HepG2 (cell line): Measurements from ENCODE around the gene KRTAP10-5. TPM values are rescaled to one million over a fixed set of nuclear protein-coding genes. Genes with fewer than 3 reads are reported as not detected.

Experiments
- GATAD1 ChIP-seq: IDR thresholded peaks from 2 replicates; pipeline ENCODE4 v1.6.1; 2016; ENCODE audit warnings: missing genetic modification reagents, missing compliant biosample characterization
- GFI1 ChIP-seq: sonication (generic); formaldehyde crosslinking; IDR thresholded peaks from 2 replicates; pipeline ENCODE4 v1.5.0; 2020; ENCODE audit warnings: missing genetic modification reagents, mild to moderate bottlenecking, borderline replicate concordance
- HNF4G ChIP-seq, 2 experiments: sonication (generic) in 1 of 2; formaldehyde crosslinking in 1 of 2; IDR thresholded peaks; 2 replicates each; pipeline versions ENCODE4 v1.4.0 to v1.6.1; 2011 to 2020; ENCODE audit warnings: borderline replicate concordance in 2 of 2, low read depth in 2 of 2, mild to moderate bottlenecking in 2 of 2, low read length in 1 of 2, missing genetic modification reagents in 1 of 2, moderate library complexity in 1 of 2
- JARID2 ChIP-seq: sonication (generic); formaldehyde crosslinking; IDR thresholded peaks from 2 replicates; pipeline ENCODE4 v1.8.1; 2023; ENCODE audit warnings: missing genetic modification reagents, inconsistent platforms; ENCODE audit not compliant: insufficient replicate concordance
- KLF11 ChIP-seq: IDR thresholded peaks from 2 replicates; pipeline ENCODE4 v1.6.1; 2016; ENCODE audit warnings: missing compliant biosample characterization
- KLF16 ChIP-seq, 2 experiments: sonication (generic) in 1 of 2; formaldehyde crosslinking in 1 of 2; IDR thresholded peaks; 2 replicates each; pipeline versions ENCODE4 v1.6.1 to v1.8.0; 2016 to 2023; ENCODE audit warnings: missing genetic modification reagents in 2 of 2, missing compliant biosample characterization in 1 of 2
- PHF8 ChIP-seq: sonication (generic); formaldehyde crosslinking; IDR thresholded peaks from 2 replicates; pipeline ENCODE4 v1.5.0; 2020; ENCODE audit warnings: missing genetic modification reagents
- PRDM10 ChIP-seq: sonication (generic); formaldehyde crosslinking; IDR thresholded peaks from 2 replicates; pipeline ENCODE4 v1.4.0; 2020; ENCODE audit warnings: low read depth, missing genetic modification reagents
- PRDM15 ChIP-seq: sonication (generic); formaldehyde crosslinking; IDR thresholded peaks from 2 replicates; pipeline ENCODE4 v1.4.0; 2020; ENCODE audit warnings: missing genetic modification reagents
- SRSF4 ChIP-seq: fragments of 200-400 bp; formaldehyde crosslinking; IDR thresholded peaks from one replicate; pipeline ENCODE4 v1.6.1; 2018; ENCODE audit warnings: mild to moderate bottlenecking, low read depth, low read length, moderate library complexity; ENCODE audit not compliant: poor library complexity, severe bottlenecking
- STAG1 ChIP-seq: sonication (generic); formaldehyde crosslinking; IDR thresholded peaks from 2 replicates; pipeline ENCODE4 v1.4.0; 2020; ENCODE audit warnings: missing genetic modification reagents
- TCF7L2 ChIP-seq: IDR thresholded peaks from 2 replicates; pipeline ENCODE4 v1.6.1; 2011; ENCODE audit warnings: mild to moderate bottlenecking, low read depth, low read length, moderate library complexity
- TIGD3 ChIP-seq: sonication (generic); formaldehyde crosslinking; IDR thresholded peaks from 2 replicates; pipeline ENCODE4 v1.5.1; 2020; ENCODE audit warnings: mild to moderate bottlenecking, missing genetic modification reagents, borderline replicate concordance
- TSC22D2 ChIP-seq: sonication (generic); formaldehyde crosslinking; IDR thresholded peaks from 2 replicates; pipeline ENCODE4 v1.5.1; 2020; ENCODE audit warnings: missing genetic modification reagents, mild to moderate bottlenecking, borderline replicate concordance
- ZFP62 ChIP-seq: sonication (generic); formaldehyde crosslinking; IDR thresholded peaks from 2 replicates; pipeline ENCODE4 v1.4.0; 2020; ENCODE audit warnings: missing genetic modification reagents
- ZFYVE20 ChIP-seq: sonication (generic); formaldehyde crosslinking; IDR thresholded peaks from 2 replicates; pipeline ENCODE4 v1.8.0; 2023; ENCODE audit warnings: low read depth, mild to moderate bottlenecking, moderate library complexity, missing genetic modification reagents, borderline replicate concordance
- ZNF160 ChIP-seq: sonication (generic); formaldehyde crosslinking; IDR thresholded peaks from 2 replicates; pipeline ENCODE4 v1.8.0; 2022; ENCODE audit warnings: mild to moderate bottlenecking, inconsistent platforms, missing genetic modification reagents
- ZNF441 ChIP-seq: sonication (generic); formaldehyde crosslinking; IDR thresholded peaks from 2 replicates; pipeline ENCODE4 v1.7.0; 2021; ENCODE audit warnings: missing genetic modification reagents, borderline replicate concordance
- ZNF841 ChIP-seq: sonication (generic); formaldehyde crosslinking; IDR thresholded peaks from 2 replicates; pipeline ENCODE4 v1.8.1; 2023; ENCODE audit warnings: missing genetic modification reagents, borderline replicate concordance
- ZSCAN20 ChIP-seq: sonication (generic); formaldehyde crosslinking; IDR thresholded peaks from 2 replicates; pipeline ENCODE4 v1.4.0; 2020; ENCODE audit warnings: missing genetic modification reagents, mild to moderate bottlenecking, borderline replicate concordance
- polyA plus RNA-seq, 8 experiments: library from polyadenylated mRNA; depleted of rRNA in 3 of 8; stranded (reverse) in 7 of 8; unstranded in 1 of 8; fragments of >200 nt; fragmentation: Illumina TruSeq in 4 of 8; extraction: Trizol in 4 of 8; gene quantifications; 2 replicates each; pipeline versions ENCODE4 v1.2.1 to v1.2.3, GENCODE V29; 2011 to 2016; ENCODE audit warnings: low read depth in 4 of 8, missing spikeins in 1 of 8, mixed read lengths in 1 of 8; ENCODE audit not compliant: insufficient read depth in 1 of 8
- total RNA-seq, 5 experiments: library from RNA; depleted of rRNA; stranded (reverse); fragments of >200 nt; fragmentation: Illumina TruSeq; extraction: Trizol; gene quantifications; 2 replicates each; pipeline ENCODE4 v1.2.3, GENCODE V29; 2016; ENCODE audit warnings: low read depth in 1 of 5

KRTAP10-5 gene
- total and polyA plus RNA-seq, 2 of the 13 experiments (the other 11 are each of a cell fraction or from before 2014, with no cell fraction given), result not detected

- TF ChIP-seq HNF4G (IDR thresholded peaks at IDR 0.05; ENCODE audit: borderline replicate concordance, low read depth, low read length) (peak; percentile 54; the same call in 1 of the 2 replicates), HNF4G (CRISPR knock-in tag; IDR thresholded peaks at IDR 0.05; ENCODE audit: borderline replicate concordance, low read depth) (no peak; the same call in 1 of the 2 replicates), TCF7L2 (no peak), KLF16 (CRISPR knock-in tag; IDR thresholded peaks at IDR 0.05) (no peak), PRDM10 (CRISPR knock-in tag) (peak; percentile 56; the same call in 1 of the 2 replicates), ZNF160 (CRISPR knock-in tag) (no peak), GFI1 (no peak), ZFYVE20 (CRISPR knock-in tag) (no peak), PRDM15 (CRISPR knock-in tag) (no peak), TIGD3 (CRISPR knock-in tag) (no peak), ZFP62 (no peak), JARID2 (CRISPR knock-in tag) (no peak), KLF11 (CRISPR knock-in tag) (no peak), PHF8 (CRISPR knock-in tag) (no peak), ZNF441 (CRISPR knock-in tag) (no peak), ZSCAN20 (no peak), SRSF4 (no peak), GATAD1 (CRISPR knock-in tag) (no peak), TSC22D2 (CRISPR knock-in tag) (no peak), ZNF841 (CRISPR knock-in tag) (no peak), STAG1 (CRISPR knock-in tag) (peak; percentile 15; the same call in 1 of the 2 replicates)
Measured at GRCh38 chr21:44574457-44575306, 5.7 kb downstream of the KRTAP10-5 start (continued).
